ENCODE data around the gene RIMKLB.

The RIMKLB gene

GRCh38 chr12:8722286-8722800 lies 24.6 kb downstream of the RIMKLB start:
- TF ChIP-seq POLR2AphosphoS5 (IDR thresholded peaks at IDR 0.05; ENCODE audit: low read depth, low read length) (no peak), SIN3A (IDR thresholded peaks at IDR 0.05; ENCODE audit: borderline replicate concordance, insufficient read depth, low read length) (no peak), TAF1 (IDR thresholded peaks at IDR 0.05; ENCODE audit: borderline replicate concordance, insufficient read depth, low read length) (no peak), FOXP2 (optimal IDR thresholded peaks at IDR 0.05; ENCODE audit: borderline replicate concordance, extremely low read depth, extremely low read length, insufficient read depth) (no peak)
- TF ChIP-seq, protein P1, sequence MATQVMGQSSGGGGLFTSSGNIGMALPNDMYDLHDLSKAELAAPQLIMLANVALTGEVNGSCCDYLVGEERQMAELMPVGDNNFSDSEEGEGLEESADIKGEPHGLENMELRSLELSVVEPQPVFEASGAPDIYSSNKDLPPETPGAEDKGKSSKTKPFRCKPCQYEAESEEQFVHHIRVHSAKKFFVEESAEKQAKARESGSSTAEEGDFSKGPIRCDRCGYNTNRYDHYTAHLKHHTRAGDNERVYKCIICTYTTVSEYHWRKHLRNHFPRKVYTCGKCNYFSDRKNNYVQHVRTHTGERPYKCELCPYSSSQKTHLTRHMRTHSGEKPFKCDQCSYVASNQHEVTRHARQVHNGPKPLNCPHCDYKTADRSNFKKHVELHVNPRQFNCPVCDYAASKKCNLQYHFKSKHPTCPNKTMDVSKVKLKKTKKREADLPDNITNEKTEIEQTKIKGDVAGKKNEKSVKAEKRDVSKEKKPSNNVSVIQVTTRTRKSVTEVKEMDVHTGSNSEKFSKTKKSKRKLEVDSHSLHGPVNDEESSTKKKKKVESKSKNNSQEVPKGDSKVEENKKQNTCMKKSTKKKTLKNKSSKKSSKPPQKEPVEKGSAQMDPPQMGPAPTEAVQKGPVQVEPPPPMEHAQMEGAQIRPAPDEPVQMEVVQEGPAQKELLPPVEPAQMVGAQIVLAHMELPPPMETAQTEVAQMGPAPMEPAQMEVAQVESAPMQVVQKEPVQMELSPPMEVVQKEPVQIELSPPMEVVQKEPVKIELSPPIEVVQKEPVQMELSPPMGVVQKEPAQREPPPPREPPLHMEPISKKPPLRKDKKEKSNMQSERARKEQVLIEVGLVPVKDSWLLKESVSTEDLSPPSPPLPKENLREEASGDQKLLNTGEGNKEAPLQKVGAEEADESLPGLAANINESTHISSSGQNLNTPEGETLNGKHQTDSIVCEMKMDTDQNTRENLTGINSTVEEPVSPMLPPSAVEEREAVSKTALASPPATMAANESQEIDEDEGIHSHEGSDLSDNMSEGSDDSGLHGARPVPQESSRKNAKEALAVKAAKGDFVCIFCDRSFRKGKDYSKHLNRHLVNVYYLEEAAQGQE (IDR thresholded peaks at IDR 0.05; ENCODE audit: insufficient read depth in 1 of 2, low read depth in 2 of 2, low read length in 2 of 2) = no peak

DNA sequence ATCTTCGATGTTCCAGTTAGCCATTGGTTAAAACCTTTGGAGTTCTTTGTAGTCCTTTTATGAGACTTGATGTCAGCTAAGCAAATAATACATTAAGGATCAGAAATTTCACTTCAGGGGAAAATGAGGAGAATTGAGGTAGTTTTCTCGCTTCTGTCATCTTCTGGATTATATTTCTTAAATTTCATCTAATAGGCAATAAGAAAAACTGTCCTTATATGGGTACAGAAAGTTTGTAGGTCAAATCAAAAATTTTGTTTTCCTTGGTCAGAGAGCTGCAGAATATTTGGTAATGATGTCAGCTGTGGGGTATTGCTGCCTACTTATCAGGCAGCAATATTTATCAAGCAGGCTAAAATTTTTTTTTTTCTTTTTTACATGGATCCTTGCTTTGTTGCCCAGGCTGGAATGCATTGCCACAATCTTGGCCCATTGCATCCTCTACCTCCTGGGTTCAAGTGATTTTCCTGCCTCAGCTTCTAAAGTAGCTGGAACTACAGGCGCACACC lies 37.1 kb downstream of the RIMKLB start:
- no peak for TF ChIP-seq TAF1 (IDR thresholded peaks at IDR 0.05; ENCODE audit: borderline replicate concordance, insufficient read depth, low read length)
- no peak for TF ChIP-seq POLR2AphosphoS5 (IDR thresholded peaks at IDR 0.05; ENCODE audit: low read depth, low read length)
- no peak for TF ChIP-seq FOXP2 (optimal IDR thresholded peaks at IDR 0.05; ENCODE audit: borderline replicate concordance, extremely low read depth, extremely low read length, insufficient read depth)
- TF ChIP-seq SIN3A (IDR thresholded peaks at IDR 0.05; ENCODE audit: borderline replicate concordance, insufficient read depth, low read length) = no peak
- TF ChIP-seq, protein P1 (IDR thresholded peaks at IDR 0.05; ENCODE audit: insufficient read depth in 1 of 2, low read depth in 2 of 2, low read length in 2 of 2) = no peak

DNA sequence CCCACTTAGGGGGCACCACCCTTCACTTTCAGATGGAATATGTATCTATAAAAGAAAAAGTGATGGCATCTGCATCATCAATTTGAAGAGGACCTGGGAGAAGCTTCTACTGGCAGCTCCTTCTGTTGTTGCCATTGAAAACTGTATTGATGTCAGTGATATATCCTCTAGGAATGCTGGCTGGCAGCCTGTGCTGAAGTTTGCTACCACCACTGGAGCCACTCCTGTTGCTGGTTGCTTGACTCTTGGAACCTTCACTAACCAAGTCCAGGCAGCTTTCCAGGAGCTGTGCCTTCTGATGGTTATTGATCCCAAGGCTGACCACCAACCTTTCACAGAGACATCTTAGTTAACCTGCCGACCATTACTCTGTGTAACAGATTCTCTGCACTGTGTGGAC lies 44.7 kb downstream of the RIMKLB start:
- no peak for TF ChIP-seq TAF1 (IDR thresholded peaks at IDR 0.05; ENCODE audit: borderline replicate concordance, insufficient read depth, low read length)
- TF ChIP-seq FOXP2 (optimal IDR thresholded peaks at IDR 0.05; ENCODE audit: borderline replicate concordance, extremely low read depth, extremely low read length, insufficient read depth) = no peak
- TF ChIP-seq SIN3A (IDR thresholded peaks at IDR 0.05; ENCODE audit: borderline replicate concordance, insufficient read depth, low read length) = no peak
- TF ChIP-seq, protein P1 (IDR thresholded peaks at IDR 0.05; ENCODE audit: insufficient read depth in 1 of 2, low read depth in 2 of 2, low read length in 2 of 2) = no peak
- TF ChIP-seq POLR2AphosphoS5 (IDR thresholded peaks at IDR 0.05; ENCODE audit: low read depth, low read length) = no peak

DNA sequence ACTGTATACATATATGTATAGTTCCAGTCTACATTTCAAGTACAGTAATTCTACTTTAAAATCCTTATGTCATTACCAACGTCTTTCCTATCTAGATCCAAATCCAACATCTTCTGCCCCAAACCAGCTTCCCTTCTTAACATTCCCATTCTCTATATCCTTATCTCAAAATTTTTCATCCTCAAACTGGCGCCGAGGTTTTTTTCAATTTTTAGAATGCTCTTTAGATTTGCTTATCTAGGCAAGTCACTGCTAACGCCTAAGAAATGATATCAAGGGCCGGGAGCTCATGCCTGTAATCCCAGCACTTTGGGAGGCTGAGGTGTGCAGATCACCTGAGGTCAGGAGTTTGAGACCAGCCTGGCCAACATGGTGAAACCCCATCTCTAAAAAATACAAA lies 48.3 kb downstream of the RIMKLB start:
- TF ChIP-seq SIN3A (IDR thresholded peaks at IDR 0.05; ENCODE audit: borderline replicate concordance, insufficient read depth, low read length) (no peak), POLR2AphosphoS5 (IDR thresholded peaks at IDR 0.05; ENCODE audit: low read depth, low read length) (no peak), TAF1 (IDR thresholded peaks at IDR 0.05; ENCODE audit: borderline replicate concordance, insufficient read depth, low read length) (no peak)
- TF ChIP-seq, protein P1 (IDR thresholded peaks at IDR 0.05; ENCODE audit: insufficient read depth in 1 of 2, low read depth in 2 of 2, low read length in 2 of 2) = no peak

DNA sequence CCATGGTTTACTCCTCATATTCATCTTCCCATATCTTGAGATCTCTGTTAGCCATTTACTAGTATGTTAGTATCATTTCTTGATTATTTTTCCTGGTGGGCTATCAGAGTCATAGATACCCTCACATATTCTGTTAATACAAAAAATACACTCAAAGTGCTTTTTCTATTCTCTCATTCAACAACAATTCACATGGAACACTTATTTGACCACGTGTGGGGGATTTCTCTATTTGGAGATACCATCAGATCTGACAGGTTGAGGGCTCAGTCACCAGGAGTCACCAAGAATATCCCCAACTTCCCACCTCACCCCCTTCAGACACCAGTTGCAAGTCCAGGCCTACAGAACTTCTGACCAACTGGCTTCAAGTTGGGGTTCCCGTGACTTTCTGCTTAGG lies 72.7 kb downstream of the RIMKLB start:
- TF ChIP-seq, protein P1 (IDR thresholded peaks at IDR 0.05; ENCODE audit: insufficient read depth in 1 of 2, low read depth in 2 of 2, low read length in 2 of 2) = no peak

All from PFSK-1 (cell line).